A673 (cell line): ENCODE results near the gene SCAF4. TPM values are rescaled to one million over a fixed set of nuclear protein-coding genes. Genes with fewer than 3 reads are reported as not detected.
A peak's percentile ranks its signal among the peaks of the same experiment; 100 is the strongest.

Experiments used
- BruUV-seq: library from RNA; stranded (reverse); fragments of 400-500 nt; replicated peaks from 2 replicates; lab custom pipeline; 2021; lab: Mats Ljungman, UMichigan
- CTCF ChIA-PET: fragments of 300-600 bp; sonication (Branson Sonifier 250); formaldehyde crosslinking; loops from one replicate; lab custom pipeline; 2022; ENCODE audit warnings: antibody characterized with exemption; lab: Charles Lee
- POLR2A ChIA-PET: fragments of 300-600 bp; sonication (Branson Sonifier 250); formaldehyde crosslinking; loops from one replicate; lab custom pipeline; 2022; ENCODE audit warnings: antibody characterized with exemption; ENCODE audit not compliant: low non-redundant PET; lab: Charles Lee
- DNase-seq: peaks from one replicate; pipeline ENCODE4 v3.0.0-alpha.2; 2015; ENCODE audit warnings: low spot score
- H3K27ac ChIP-seq: fragments of 200-600 bp; sonication (generic); 2 replicates; pipeline ENCODE4 v1.5.1; 2016; ENCODE audit warnings: mixed run types, low read depth, mild to moderate bottlenecking, mixed read lengths, antibody characterized with exemption, low read length; ENCODE audit not compliant: poor library complexity, severe bottlenecking
- H3K27me3 ChIP-seq: fragments of 200-600 bp; sonication (generic); replicated peaks from 2 replicates; pipeline ENCODE4 v1.6.1; 2017; ENCODE audit warnings: mixed run types, low read depth, mild to moderate bottlenecking, mixed read lengths, antibody characterized with exemption, low read length; ENCODE audit not compliant: insufficient read depth, poor library complexity
- H3K36me3 ChIP-seq: fragments of 200-600 bp; sonication (generic); 2 replicates; pipeline ENCODE4 v1.6.1; 2016; ENCODE audit warnings: mixed run types, mild to moderate bottlenecking, mixed read lengths, antibody characterized with exemption, low read length; ENCODE audit not compliant: insufficient read depth, poor library complexity, severe bottlenecking
- H3K4me1 ChIP-seq: fragments of 200-600 bp; sonication (generic); 2 replicates; pipeline ENCODE4 v1.6.1; 2017; ENCODE audit warnings: mixed run types, mild to moderate bottlenecking, mixed read lengths, antibody characterized with exemption, low read length; ENCODE audit not compliant: insufficient read depth, poor library complexity, severe bottlenecking
- H3K4me3 ChIP-seq: fragments of 200-600 bp; sonication (generic); 2 replicates; pipeline ENCODE4 v1.5.1; 2016; ENCODE audit warnings: low read depth, mixed run types, mild to moderate bottlenecking, mixed read lengths, low read length; ENCODE audit not compliant: poor library complexity, severe bottlenecking
- H3K9me3 ChIP-seq: fragments of 200-600 bp; sonication (generic); 2 replicates; pipeline ENCODE4 v1.6.1; 2016; ENCODE audit warnings: mixed run types, low read depth, mild to moderate bottlenecking, mixed read lengths, antibody characterized with exemption, low read length; ENCODE audit not compliant: poor library complexity, severe bottlenecking
- EZH2 ChIP-seq: fragments of 200-600 bp; sonication (generic); IDR thresholded peaks from 2 replicates; pipeline ENCODE4 v1.6.1; 2017; ENCODE audit warnings: borderline replicate concordance, low read depth, mild to moderate bottlenecking, mixed read lengths, antibody characterized with exemption, low read length; ENCODE audit not compliant: poor library complexity, severe bottlenecking
- intact Hi-C: fragments of 100-400 bp; cut with micrococcal nuclease; formaldehyde crosslinking; loops from one replicate; pipeline ENCODE4 v1.10.0; 2022; ENCODE audit not compliant: unreplicated experiment
- total RNA-seq: library from RNA; stranded (reverse); gene quantifications from 2 replicates; pipeline ENCODE4 v1.2.3, GENCODE V29; 2021
- TF ChIP-seq, protein P1 (sequence below): fragments of 300-800, 200-600 bp; sonication (generic); conservative IDR thresholded peaks from 2 replicates; pipeline ENCODE4 v1.5.1; 2017; ENCODE audit warnings: low read depth, mild to moderate bottlenecking, antibody characterized with exemption, low read length, moderate library complexity, mixed read lengths

SCAF4 gene
- total RNA-seq, 1 experiment from 2014 or later = 57.0 TPM

DNA sequence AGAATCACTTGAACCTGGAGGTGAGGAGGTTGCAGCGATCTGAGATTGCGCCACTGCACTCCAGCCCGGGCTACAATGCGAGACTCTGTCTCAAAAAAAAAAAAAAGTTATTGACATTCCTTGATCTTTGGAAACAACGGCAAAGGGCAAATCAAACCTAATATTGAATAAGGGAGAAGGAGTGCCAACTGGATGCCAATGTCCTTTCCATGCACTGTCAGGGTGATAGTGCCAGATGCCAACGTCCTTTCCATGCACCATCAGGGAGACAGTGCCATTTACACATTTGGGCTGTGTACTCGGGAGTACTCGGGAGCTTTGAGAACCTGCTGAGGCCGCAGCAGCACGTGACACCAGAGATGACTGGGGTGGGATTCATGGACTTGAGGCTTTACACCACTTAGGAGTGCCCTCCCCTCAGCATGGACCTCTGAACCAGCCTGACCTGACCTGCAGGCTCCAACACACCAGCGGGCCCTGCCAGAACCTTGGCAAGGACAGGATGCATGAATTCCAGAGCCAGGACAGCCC, 106.9 kb downstream of the SCAF4 start:
- Histone ChIP-seq H3K27me3 (no peaks in the 10 kb centered on the region), H3K27ac (no peak overlapping the region), H3K36me3 (no peaks in the 10 kb centered on the region), H3K4me3 (no peak overlapping the region), H3K9me3 (no peaks in the 10 kb centered on the region), H3K4me1 (no peaks in the 10 kb centered on the region)
- ChIA-PET POLR2A (no interaction called here), CTCF (no interaction called here)
- intact Hi-C loops = no loop called here
- TF ChIP-seq EZH2 = no peak
- TF ChIP-seq, protein P1, sequence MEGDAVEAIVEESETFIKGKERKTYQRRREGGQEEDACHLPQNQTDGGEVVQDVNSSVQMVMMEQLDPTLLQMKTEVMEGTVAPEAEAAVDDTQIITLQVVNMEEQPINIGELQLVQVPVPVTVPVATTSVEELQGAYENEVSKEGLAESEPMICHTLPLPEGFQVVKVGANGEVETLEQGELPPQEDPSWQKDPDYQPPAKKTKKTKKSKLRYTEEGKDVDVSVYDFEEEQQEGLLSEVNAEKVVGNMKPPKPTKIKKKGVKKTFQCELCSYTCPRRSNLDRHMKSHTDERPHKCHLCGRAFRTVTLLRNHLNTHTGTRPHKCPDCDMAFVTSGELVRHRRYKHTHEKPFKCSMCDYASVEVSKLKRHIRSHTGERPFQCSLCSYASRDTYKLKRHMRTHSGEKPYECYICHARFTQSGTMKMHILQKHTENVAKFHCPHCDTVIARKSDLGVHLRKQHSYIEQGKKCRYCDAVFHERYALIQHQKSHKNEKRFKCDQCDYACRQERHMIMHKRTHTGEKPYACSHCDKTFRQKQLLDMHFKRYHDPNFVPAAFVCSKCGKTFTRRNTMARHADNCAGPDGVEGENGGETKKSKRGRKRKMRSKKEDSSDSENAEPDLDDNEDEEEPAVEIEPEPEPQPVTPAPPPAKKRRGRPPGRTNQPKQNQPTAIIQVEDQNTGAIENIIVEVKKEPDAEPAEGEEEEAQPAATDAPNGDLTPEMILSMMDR = no peak
- DNase-seq = no peak
- BruUV-seq = no TSS peak

DNA sequence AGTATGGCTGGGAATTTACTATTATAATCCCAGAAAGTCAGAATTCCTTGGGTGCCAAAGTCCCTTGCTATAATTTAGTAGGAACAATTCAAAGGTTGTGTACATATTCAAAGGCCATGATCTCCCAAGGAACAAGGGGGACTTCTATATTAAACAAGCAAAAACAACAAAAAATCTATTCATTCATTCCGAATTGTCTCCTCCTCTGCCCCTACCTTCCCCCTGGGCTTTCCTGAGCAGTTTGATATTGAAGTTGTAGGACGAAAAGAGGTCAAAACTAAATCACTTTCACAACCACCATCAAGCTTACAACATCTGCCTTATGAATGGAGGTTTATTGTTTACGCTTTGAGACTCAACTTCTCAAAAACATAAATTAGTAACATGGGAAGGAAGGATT, 107.7 kb downstream of the SCAF4 start:
- BruUV-seq = no TSS peak
- Histone ChIP-seq H3K4me3 (no peak overlapping the region), H3K27me3 (no peaks in the 10 kb centered on the region), H3K36me3 (no peaks in the 10 kb centered on the region), H3K9me3 (no peaks in the 10 kb centered on the region), H3K27ac (no peak overlapping the region), H3K4me1 (no peaks in the 10 kb centered on the region)
- no peak for TF ChIP-seq EZH2
- TF ChIP-seq, protein P1 = no peak
- intact Hi-C loops = no loop called here
- CTCF ChIA-PET = no interaction called here
- DNase-seq = no peak
- POLR2A ChIA-PET = no interaction called here

DNA sequence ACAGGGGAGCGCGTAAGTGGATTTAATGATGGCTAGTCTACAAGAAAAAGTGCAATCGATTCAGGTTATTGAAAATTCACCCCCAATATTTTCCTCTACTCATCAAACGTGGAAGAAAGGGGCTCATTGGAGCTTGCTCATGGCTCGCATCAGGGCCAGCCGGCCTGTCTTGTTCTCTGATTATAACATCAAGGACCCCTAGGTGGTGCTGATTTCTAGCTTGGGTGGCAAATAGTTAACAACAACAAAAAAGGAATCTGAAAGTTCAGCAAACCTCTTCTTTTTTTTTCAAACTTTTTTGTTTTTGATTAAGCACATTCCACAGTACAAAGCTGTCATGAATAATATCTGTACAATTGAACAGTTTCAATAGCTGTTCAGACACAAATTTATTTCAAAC, 108.3 kb downstream of the SCAF4 start:
- Histone ChIP-seq H3K4me1 (no peaks in the 10 kb centered on the region), H3K36me3 (no peaks in the 10 kb centered on the region), H3K9me3 (no peaks in the 10 kb centered on the region), H3K4me3 (no peak overlapping the region), H3K27me3 (no peaks in the 10 kb centered on the region), H3K27ac (no peak overlapping the region)
- DNase-seq = peak; percentile 17
- TF ChIP-seq, protein P1 = peak; percentile 34; the same call in 1 of the 2 replicates
- TF ChIP-seq EZH2 = no peak
- no TSS peak for BruUV-seq
- ChIA-PET POLR2A (no interaction called here), CTCF (interaction anchor here (0.6 kb wide), 1 partner anchor 58 kb away, joined by 6 read pairs; no protein-coding TSS in a partner anchor)
- intact Hi-C loops = no loop called here
